ENCODE data around the gene SCART1.

DNA sequence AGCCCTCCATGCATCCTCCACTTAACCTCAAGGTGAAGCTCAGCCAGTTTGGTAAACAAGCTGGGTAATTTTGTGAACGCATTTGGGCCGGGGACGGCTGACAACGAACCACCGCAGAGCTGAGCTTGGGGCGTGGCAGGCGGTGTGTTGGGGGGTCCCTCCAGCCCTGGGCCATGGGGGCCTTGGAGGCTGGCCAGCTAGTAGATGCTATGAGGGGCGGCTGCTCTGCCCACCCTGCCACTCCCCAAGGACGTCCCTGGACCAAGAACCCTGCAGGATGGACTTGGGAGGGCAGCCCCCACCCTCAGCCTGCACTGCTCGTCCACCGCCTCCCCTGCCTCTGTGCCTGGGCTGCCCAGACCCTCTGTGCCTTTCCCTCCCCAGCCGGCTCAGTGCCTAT, 12.0 kb upstream of the SCART1 start:
- TF ChIP-seq POLR2A (IDR thresholded peaks at IDR 0.05): no peak
- TF ChIP-seq, protein P1, sequence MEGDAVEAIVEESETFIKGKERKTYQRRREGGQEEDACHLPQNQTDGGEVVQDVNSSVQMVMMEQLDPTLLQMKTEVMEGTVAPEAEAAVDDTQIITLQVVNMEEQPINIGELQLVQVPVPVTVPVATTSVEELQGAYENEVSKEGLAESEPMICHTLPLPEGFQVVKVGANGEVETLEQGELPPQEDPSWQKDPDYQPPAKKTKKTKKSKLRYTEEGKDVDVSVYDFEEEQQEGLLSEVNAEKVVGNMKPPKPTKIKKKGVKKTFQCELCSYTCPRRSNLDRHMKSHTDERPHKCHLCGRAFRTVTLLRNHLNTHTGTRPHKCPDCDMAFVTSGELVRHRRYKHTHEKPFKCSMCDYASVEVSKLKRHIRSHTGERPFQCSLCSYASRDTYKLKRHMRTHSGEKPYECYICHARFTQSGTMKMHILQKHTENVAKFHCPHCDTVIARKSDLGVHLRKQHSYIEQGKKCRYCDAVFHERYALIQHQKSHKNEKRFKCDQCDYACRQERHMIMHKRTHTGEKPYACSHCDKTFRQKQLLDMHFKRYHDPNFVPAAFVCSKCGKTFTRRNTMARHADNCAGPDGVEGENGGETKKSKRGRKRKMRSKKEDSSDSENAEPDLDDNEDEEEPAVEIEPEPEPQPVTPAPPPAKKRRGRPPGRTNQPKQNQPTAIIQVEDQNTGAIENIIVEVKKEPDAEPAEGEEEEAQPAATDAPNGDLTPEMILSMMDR (IDR thresholded peaks at IDR 0.05): no peak
